Measurements from ENCODE around the gene MAPKAPK2. TPM values are rescaled to one million over a fixed set of nuclear protein-coding genes. Genes with fewer than 3 reads are reported as not detected.

MAPKAPK2 gene
- total RNA-seq, 4 donors from 2014 or later: 37.8 to 70.1 (median 61.7) TPM

- intact Hi-C loops (cut with DNase I): no loop called here
- H3K27me3 ChIP-seq: no peaks in the 10 kb centered on the region
- peak overlapping the region in 2 of 4 donors; percentile 48 to 71 for H3K27ac ChIP-seq (replicated peaks in 1 of 4)
- no peaks in the 10 kb centered on the region for H3K36me3 ChIP-seq
- no peak for DNase-seq (ENCODE audit: extremely low spot score)
- H3K4me3 ChIP-seq: no peak overlapping the region
- H3K9me3 ChIP-seq: no peaks in the 10 kb centered on the region
- H3K4me1 ChIP-seq: peaks cover 65 to 90% (median 81%) of the 10 kb centered on the region in 4 donors
- WGBS: 76% methylated on average over 8 of the region's 8 CpGs
- TF ChIP-seq POLR2A (IDR thresholded peaks at IDR 0.05; ENCODE audit: low read depth) (no peak), EP300 (IDR thresholded peaks at IDR 0.05) (no peak), CTCF (IDR thresholded peaks at IDR 0.05) (no peak), POLR2AphosphoS5 (IDR thresholded peaks at IDR 0.05) (no peak)
Observed at GRCh38 chr1:206716870-206717673, 32.4 kb downstream of the MAPKAPK2 start.

- H3K27me3 ChIP-seq: no peaks in the 10 kb centered on the region
- TF ChIP-seq EP300 (IDR thresholded peaks at IDR 0.05): no peak
- TF ChIP-seq POLR2AphosphoS5 (IDR thresholded peaks at IDR 0.05): no peak
- TF ChIP-seq POLR2A (IDR thresholded peaks at IDR 0.05; ENCODE audit: low read depth): no peak
- TF ChIP-seq CTCF (IDR thresholded peaks at IDR 0.05): no peak
- H3K4me1 ChIP-seq: peaks cover 69 to 90% (median 79%) of the 10 kb centered on the region in 4 donors
- H3K9me3 ChIP-seq: no peaks in the 10 kb centered on the region
- DNase-seq (ENCODE audit: extremely low spot score): no peak
- intact Hi-C loops (cut with DNase I): no loop called here
- no peak overlapping the region for H3K4me3 ChIP-seq
- H3K36me3 ChIP-seq: no peaks in the 10 kb centered on the region
- H3K27ac ChIP-seq (replicated peaks in 1 of 4): peak overlapping the region in 1 of 4 donors; percentile 2
- 89% methylated on average over 1 of the region's 1 CpG for WGBS
Observed at GRCh38 chr1:206717674-206717989, 32.9 kb downstream of the MAPKAPK2 start.

GRCh38 chr1:206719169-206719839 lies 34.6 kb downstream of the MAPKAPK2 start:
- H3K4me3 ChIP-seq: no peak overlapping the region
- intact Hi-C loops (cut with DNase I): no loop called here
- no peaks in the 10 kb centered on the region for H3K27me3 ChIP-seq
- WGBS: 82% methylated on average over 10 of the region's 10 CpGs
- H3K36me3 ChIP-seq: no peaks in the 10 kb centered on the region
- no peak for DNase-seq (ENCODE audit: extremely low spot score)
- peaks cover 71 to 91% (median 79%) of the 10 kb centered on the region in 4 donors for H3K4me1 ChIP-seq
- no peaks in the 10 kb centered on the region for H3K9me3 ChIP-seq
- no peak overlapping the region for H3K27ac ChIP-seq (replicated peaks in 1 of 4)
- TF ChIP-seq POLR2A (IDR thresholded peaks at IDR 0.05; ENCODE audit: low read depth): no peak
- no peak for TF ChIP-seq EP300 (IDR thresholded peaks at IDR 0.05)
- no peak for TF ChIP-seq CTCF (IDR thresholded peaks at IDR 0.05)
- no peak for TF ChIP-seq POLR2AphosphoS5 (IDR thresholded peaks at IDR 0.05)

- Histone ChIP-seq H3K4me3 (no peak overlapping the region), H3K27me3 (no peaks in the 10 kb centered on the region)
Observed at GRCh38 chr1:206721454-206721853, 36.7 kb downstream of the MAPKAPK2 start.

More at GRCh38 chr1:206721454-206721853, 36.7 kb downstream of the MAPKAPK2 start:
- no peaks in the 10 kb centered on the region for H3K36me3 ChIP-seq
- no peak overlapping the region for H3K27ac ChIP-seq (replicated peaks in 1 of 4)
- no peak for TF ChIP-seq CTCF (IDR thresholded peaks at IDR 0.05)
- H3K4me1 ChIP-seq: peaks cover 72 to 91% (median 80%) of the 10 kb centered on the region in 4 donors
- 89% methylated on average over 1 of the region's 1 CpG for WGBS
- intact Hi-C loops (cut with DNase I): no loop called here
- DNase-seq (ENCODE audit: extremely low spot score): no peak
- no peaks in the 10 kb centered on the region for H3K9me3 ChIP-seq
